ENCODE measurements around the gene THEM4. TPM values are rescaled to one million over a fixed set of nuclear protein-coding genes. Genes with fewer than 3 reads are reported as not detected.

The THEM4 gene
- total RNA-seq, 1 donor from 2014 or later = 15.7 TPM

DNA sequence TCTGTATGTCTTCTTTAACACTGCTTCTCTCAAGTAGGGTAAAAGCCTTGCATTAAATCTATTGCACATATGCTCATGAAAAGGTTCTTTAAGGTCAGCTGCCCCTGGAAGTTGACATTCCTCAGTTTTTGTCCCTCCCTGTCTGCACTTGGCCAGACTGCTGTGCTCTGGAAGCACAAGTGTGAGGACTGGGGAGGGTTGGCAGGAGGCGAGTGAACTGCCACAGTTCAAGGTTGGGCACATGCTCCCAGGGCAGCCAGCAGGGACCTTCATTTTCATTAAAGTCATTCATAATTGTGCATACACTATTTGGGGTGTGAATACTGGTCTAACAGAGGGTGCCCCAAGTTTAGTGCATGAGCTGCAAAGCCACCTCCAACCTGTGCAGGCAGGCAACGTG is 44.9 kb downstream of the THEM4 start:
- Histone ChIP-seq H3K4me1 (ENCODE audit: insufficient read depth, low read length) (no peaks in the 10 kb centered on the region), H3K79me2 (ENCODE audit: insufficient read depth, low read length) (no peaks in the 10 kb centered on the region), H3K36me3 (ENCODE audit: insufficient read depth, low read length) (no peaks in the 10 kb centered on the region), H3K9ac (ENCODE audit: low read length) (no peak overlapping the region), H2AFZ (ENCODE audit: low read depth, low read length) (no peak overlapping the region), H3K27me3 (ENCODE audit: insufficient read depth, low read length) (peaks cover 3% of the 10 kb centered on the region), H3K4me3 (ENCODE audit: insufficient read depth, low read depth, low read length) (no peak overlapping the region), H3K9me3 (ENCODE audit: insufficient read depth, low read depth, low read length) (no peaks in the 10 kb centered on the region), H3K27ac (ENCODE audit: low read depth, low read length) (no peak overlapping the region), H3K4me2 (ENCODE audit: low read length) (no peak overlapping the region), H4K20me1 (ENCODE audit: insufficient read depth, low read length) (no peaks in the 10 kb centered on the region)
- peaks cover 14% of the 10 kb centered on the region for H3K4me1 Mint-ChIP-seq (ENCODE audit: low read depth, unreplicated experiment)
- H3K4me3 Mint-ChIP-seq (ENCODE audit: unreplicated experiment) = no peak overlapping the region
- no peak overlapping the region for H3K27ac Mint-ChIP-seq (ENCODE audit: unreplicated experiment)
- no peaks in the 10 kb centered on the region for H3K36me3 Mint-ChIP-seq (ENCODE audit: low read depth, unreplicated experiment)
- H3K27me3 Mint-ChIP-seq (ENCODE audit: low read depth, unreplicated experiment) = peaks cover 16% of the 10 kb centered on the region
- no peaks in the 10 kb centered on the region for H3K9me3 Mint-ChIP-seq (ENCODE audit: unreplicated experiment)
- DNase-seq (ENCODE audit: low read depth) = no peak
- TF ChIP-seq EZH2 (IDR thresholded peaks at IDR 0.05; ENCODE audit: insufficient read depth, low read length) = no peak
- TF ChIP-seq, protein P1, sequence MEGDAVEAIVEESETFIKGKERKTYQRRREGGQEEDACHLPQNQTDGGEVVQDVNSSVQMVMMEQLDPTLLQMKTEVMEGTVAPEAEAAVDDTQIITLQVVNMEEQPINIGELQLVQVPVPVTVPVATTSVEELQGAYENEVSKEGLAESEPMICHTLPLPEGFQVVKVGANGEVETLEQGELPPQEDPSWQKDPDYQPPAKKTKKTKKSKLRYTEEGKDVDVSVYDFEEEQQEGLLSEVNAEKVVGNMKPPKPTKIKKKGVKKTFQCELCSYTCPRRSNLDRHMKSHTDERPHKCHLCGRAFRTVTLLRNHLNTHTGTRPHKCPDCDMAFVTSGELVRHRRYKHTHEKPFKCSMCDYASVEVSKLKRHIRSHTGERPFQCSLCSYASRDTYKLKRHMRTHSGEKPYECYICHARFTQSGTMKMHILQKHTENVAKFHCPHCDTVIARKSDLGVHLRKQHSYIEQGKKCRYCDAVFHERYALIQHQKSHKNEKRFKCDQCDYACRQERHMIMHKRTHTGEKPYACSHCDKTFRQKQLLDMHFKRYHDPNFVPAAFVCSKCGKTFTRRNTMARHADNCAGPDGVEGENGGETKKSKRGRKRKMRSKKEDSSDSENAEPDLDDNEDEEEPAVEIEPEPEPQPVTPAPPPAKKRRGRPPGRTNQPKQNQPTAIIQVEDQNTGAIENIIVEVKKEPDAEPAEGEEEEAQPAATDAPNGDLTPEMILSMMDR (IDR thresholded peaks at IDR 0.05; ENCODE audit: insufficient read depth, low read depth, low read length) = no peak
- no peak for FAIRE-seq

DNA sequence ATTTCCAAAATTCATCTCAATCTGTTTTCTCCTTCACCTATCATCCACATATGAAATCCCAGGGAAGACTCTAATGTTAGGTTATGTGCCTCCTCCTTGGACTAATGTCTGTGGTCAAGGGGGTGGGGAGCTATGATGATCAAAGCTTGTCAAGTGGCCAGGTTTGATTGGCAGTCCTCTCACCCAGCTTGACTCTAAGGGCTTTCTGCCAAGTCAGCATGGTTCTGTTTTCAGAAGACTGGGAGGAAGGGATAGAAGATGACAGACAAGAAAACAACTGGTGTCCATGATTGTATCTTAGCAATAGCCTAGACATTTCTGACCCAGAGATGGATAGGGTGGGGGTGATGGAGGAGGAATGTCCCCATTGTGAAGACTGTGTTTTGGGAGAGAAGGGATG is 46.7 kb downstream of the THEM4 start:
- Histone ChIP-seq H3K79me2 (ENCODE audit: insufficient read depth, low read length) (no peaks in the 10 kb centered on the region), H3K36me3 (ENCODE audit: insufficient read depth, low read length) (no peaks in the 10 kb centered on the region), H3K9me3 (ENCODE audit: insufficient read depth, low read depth, low read length) (no peaks in the 10 kb centered on the region), H3K27me3 (ENCODE audit: insufficient read depth, low read length) (peaks cover 3% of the 10 kb centered on the region), H3K9ac (ENCODE audit: low read length) (no peak overlapping the region), H3K4me2 (ENCODE audit: low read length) (no peak overlapping the region), H4K20me1 (ENCODE audit: insufficient read depth, low read length) (no peaks in the 10 kb centered on the region), H3K4me1 (ENCODE audit: insufficient read depth, low read length) (no peaks in the 10 kb centered on the region), H3K27ac (ENCODE audit: low read depth, low read length) (no peak overlapping the region), H3K4me3 (ENCODE audit: insufficient read depth, low read depth, low read length) (no peak overlapping the region), H2AFZ (ENCODE audit: low read depth, low read length) (no peak overlapping the region)
- DNase-seq (ENCODE audit: low read depth) = no peak
- H3K27me3 Mint-ChIP-seq (ENCODE audit: low read depth, unreplicated experiment) = peaks cover 21% of the 10 kb centered on the region
- H3K4me1 Mint-ChIP-seq (ENCODE audit: low read depth, unreplicated experiment) = peaks cover 15% of the 10 kb centered on the region
- FAIRE-seq = no peak
- H3K9me3 Mint-ChIP-seq (ENCODE audit: unreplicated experiment) = peaks cover 2% of the 10 kb centered on the region
- peak overlapping the region; percentile 51 for H3K27ac Mint-ChIP-seq (ENCODE audit: unreplicated experiment)
- H3K4me3 Mint-ChIP-seq (ENCODE audit: unreplicated experiment) = no peak overlapping the region
- no peaks in the 10 kb centered on the region for H3K36me3 Mint-ChIP-seq (ENCODE audit: low read depth, unreplicated experiment)
- TF ChIP-seq, protein P1 (IDR thresholded peaks at IDR 0.05; ENCODE audit: insufficient read depth, low read depth, low read length) = no peak
- TF ChIP-seq EZH2 (IDR thresholded peaks at IDR 0.05; ENCODE audit: insufficient read depth, low read length) = no peak

DNA sequence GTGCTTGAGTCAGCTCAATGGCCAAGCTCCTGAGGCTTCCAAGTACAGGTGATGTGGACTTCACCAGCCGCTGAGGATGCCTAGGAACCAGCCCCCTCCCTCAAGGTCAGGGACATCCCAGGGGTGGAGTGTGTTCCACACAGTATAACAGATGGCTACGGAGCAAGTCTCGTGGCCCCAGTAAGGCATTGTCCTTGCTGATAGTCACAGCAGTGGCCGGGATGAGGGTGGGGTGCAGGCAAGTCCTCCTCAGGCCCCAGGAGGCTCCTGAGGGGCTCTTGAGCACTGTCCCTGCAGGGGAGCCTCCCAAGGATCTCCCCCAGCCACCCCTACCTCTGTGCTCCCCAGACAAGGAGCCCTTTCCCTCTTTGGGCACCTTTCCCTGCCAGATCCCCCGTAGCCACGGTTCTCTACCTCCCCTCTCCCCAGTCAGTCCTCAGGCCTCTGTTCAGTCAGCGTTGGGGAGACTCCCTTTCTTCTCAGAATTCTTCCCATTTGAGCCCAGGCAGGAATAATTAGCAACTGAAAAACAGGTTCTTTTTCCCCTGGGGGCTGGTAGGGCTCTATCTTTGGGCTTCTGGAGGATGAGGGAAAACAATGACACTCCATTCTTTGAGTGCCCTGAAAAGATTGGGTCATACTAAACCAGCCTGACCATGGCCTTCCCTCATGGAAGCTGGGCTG is 48.7 kb downstream of the THEM4 start:
- FAIRE-seq (no peak), DNase-seq (ENCODE audit: low read depth) (no peak)
- Histone ChIP-seq H3K9ac (ENCODE audit: low read length) (no peak overlapping the region), H3K36me3 (ENCODE audit: insufficient read depth, low read length) (no peaks in the 10 kb centered on the region), H3K27ac (ENCODE audit: low read depth, low read length) (no peak overlapping the region), H3K4me3 (ENCODE audit: insufficient read depth, low read depth, low read length) (no peak overlapping the region), H3K4me1 (ENCODE audit: insufficient read depth, low read length) (no peaks in the 10 kb centered on the region), H3K4me2 (ENCODE audit: low read length) (no peak overlapping the region), H3K9me3 (ENCODE audit: insufficient read depth, low read depth, low read length) (no peaks in the 10 kb centered on the region), H4K20me1 (ENCODE audit: insufficient read depth, low read length) (no peaks in the 10 kb centered on the region), H3K79me2 (ENCODE audit: insufficient read depth, low read length) (no peaks in the 10 kb centered on the region), H2AFZ (ENCODE audit: low read depth, low read length) (no peak overlapping the region), H3K27me3 (ENCODE audit: insufficient read depth, low read length) (peaks cover 3% of the 10 kb centered on the region)
- H3K27me3 Mint-ChIP-seq (ENCODE audit: low read depth, unreplicated experiment) = peaks cover 25% of the 10 kb centered on the region
- TF ChIP-seq, protein P1 (IDR thresholded peaks at IDR 0.05; ENCODE audit: insufficient read depth, low read depth, low read length) = no peak
- TF ChIP-seq EZH2 (IDR thresholded peaks at IDR 0.05; ENCODE audit: insufficient read depth, low read length) = no peak
- no peak overlapping the region for H3K4me3 Mint-ChIP-seq (ENCODE audit: unreplicated experiment)
- no peaks in the 10 kb centered on the region for H3K36me3 Mint-ChIP-seq (ENCODE audit: low read depth, unreplicated experiment)
- peaks cover 22% of the 10 kb centered on the region for H3K4me1 Mint-ChIP-seq (ENCODE audit: low read depth, unreplicated experiment)
- no peak overlapping the region for H3K27ac Mint-ChIP-seq (ENCODE audit: unreplicated experiment)
- H3K9me3 Mint-ChIP-seq (ENCODE audit: unreplicated experiment) = peaks cover 2% of the 10 kb centered on the region

Data from astrocyte (in vitro differentiated cells and primary cell).